Upper lobe of left lung (tissue), 6 donors: Measurements from ENCODE around the gene ANKRD11. TPM values are rescaled to one million over a fixed set of nuclear protein-coding genes. Genes with fewer than 3 reads are reported as not detected.

Source experiments
- ATAC-seq, 2 donors: fragments of 200-7000 bp; cut with Tn5 transposase; one replicate each; pipeline ENCODE4 v1.9.1; 2022; ENCODE audit warnings: mild to moderate bottlenecking in 2 of 2, moderate library complexity in 2 of 2; ENCODE audit not compliant: low FRiP score in 2 of 2
- DNase-seq, 2 donors: peaks; one replicate each; pipeline ENCODE4 v3.0.0-alpha.2; 2019 to 2020
- H3K27ac ChIP-seq, 4 donors: fragments of 200-600 bp; sonication (generic); one replicate each; pipeline ENCODE4 v1.5.1; 2016 to 2019
- H3K27me3 ChIP-seq, 4 donors: fragments of 200-600 bp; sonication (generic); one replicate each; pipeline ENCODE4 v1.5.1; 2017 to 2019
- H3K36me3 ChIP-seq, 4 donors: fragments of 200-600 bp; sonication (generic); one replicate each; pipeline ENCODE4 v1.5.1; 2016 to 2019
- H3K4me1 ChIP-seq, 4 donors: fragments of 200-600 bp; sonication (generic); one replicate each; pipeline ENCODE4 v1.5.1; 2018 to 2019
- H3K4me3 ChIP-seq, 4 donors: fragments of 200-600 bp; sonication (generic); one replicate each; pipeline ENCODE4 v1.5.1; 2017 to 2019; ENCODE audit warnings: mild to moderate bottlenecking in 2 of 4, moderate library complexity in 1 of 4
- H3K9me3 ChIP-seq, 4 donors: fragments of 200-600 bp; sonication (generic); one replicate each; pipeline ENCODE4 v1.5.1; 2018 to 2019
- CTCF ChIP-seq, 6 experiments: fragments of 450-650 bp in 4 of 6; fragments of 200-600 bp in 2 of 6; sonication (generic) in 2 of 6; IDR thresholded peaks; one replicate each; pipeline ENCODE4 v1.5.1; 2016 to 2019; ENCODE audit warnings: antibody characterized with exemption in 6 of 6
- EP300 ChIP-seq, 4 donors: sonication (generic); formaldehyde crosslinking; IDR thresholded peaks; one replicate each; pipeline ENCODE4 v1.5.1; 2017; ENCODE audit warnings: antibody characterized with exemption in 4 of 4, control low read depth in 2 of 4
- POLR2A ChIP-seq, 4 donors: fragments of 450-650 bp; IDR thresholded peaks; one replicate each; pipeline ENCODE4 v1.5.1; 2016 to 2017; ENCODE audit warnings: antibody characterized with exemption in 4 of 4, mild to moderate bottlenecking in 2 of 4
- POLR2AphosphoS5 ChIP-seq, 2 donors: sonication (generic); formaldehyde crosslinking; IDR thresholded peaks; one replicate each; pipeline ENCODE4 v1.5.1; 2017; ENCODE audit warnings: antibody characterized with exemption in 2 of 2
- WGBS, 2 donors: methylation state at CpG; one replicate each; pipeline ENCODE4 v1.1.5; 2017 to 2018; 5-methylcytosine and 5-hydroxymethylcytosine counted together
- total RNA-seq, 6 donors: library from RNA; depleted of rRNA in 4 of 6; stranded (reverse); fragments of >200 nt in 4 of 6; gene quantifications; one replicate each; pipeline versions ENCODE4 v1.1.0 to v1.2.1, GENCODE V29; 2016 to 2021
- donor health status: DM: no; HTN: no; CAD: no; lungs with moderate emphysema.
- donor health status: DM: no; HTN: yes; CAD: no; lungs with severe emphysema.

The ANKRD11 gene
- total RNA-seq, 6 donors from 2014 or later: 92.4 to 313 (median 134) TPM

GRCh38 chr16:89355007-89355406 is 135.4 kb downstream of the ANKRD11 start:
- Histone ChIP-seq H3K27ac (peak overlapping the region in 2 of 4 donors; percentile 32 to 46), H3K4me1 (peaks cover 66 to 82% (median 67%) of the 10 kb centered on the region in 4 donors), H3K27me3 (no peaks in the 10 kb centered on the region), H3K9me3 (no peaks in the 10 kb centered on the region), H3K4me3 (no peak overlapping the region), H3K36me3 (no peaks in the 10 kb centered on the region)
- 77 to 84% methylated on average over 16 of the region's 16 CpGs for WGBS, 2 donors
- ATAC-seq (no peak), DNase-seq (peak in 1 of 2 donors; percentile 62)
- TF ChIP-seq CTCF (IDR thresholded peaks at IDR 0.05) (no peak), POLR2A (IDR thresholded peaks at IDR 0.05) (no peak), POLR2AphosphoS5 (IDR thresholded peaks at IDR 0.05) (no peak)

GRCh38 chr16:89354325-89354724 is 136.0 kb downstream of the ANKRD11 start:
- Histone ChIP-seq H3K36me3 (no peaks in the 10 kb centered on the region), H3K27ac (peak overlapping the region in 3 of 4 donors; percentile 32 to 53 (median 46)), H3K4me3 (no peak overlapping the region), H3K27me3 (no peaks in the 10 kb centered on the region), H3K4me1 (peaks cover 60 to 75% (median 63%) of the 10 kb centered on the region in 4 donors), H3K9me3 (no peaks in the 10 kb centered on the region)
- DNase-seq (no peak), ATAC-seq (peak in 1 of 2 donors; percentile 47)
- TF ChIP-seq CTCF (IDR thresholded peaks at IDR 0.05): no peak
- WGBS, 2 donors: 66 to 83% methylated on average over 6 of the region's 6 CpGs

GRCh38 chr16:89352091-89352681 is 138.2 kb downstream of the ANKRD11 start:
- no peak overlapping the region for H3K4me3 ChIP-seq
- TF ChIP-seq POLR2AphosphoS5 (IDR thresholded peaks at IDR 0.05) (no peak), EP300 (IDR thresholded peaks at IDR 0.05) (no peak), POLR2A (IDR thresholded peaks at IDR 0.05) (no peak), CTCF (IDR thresholded peaks at IDR 0.05) (no peak)
- no peaks in the 10 kb centered on the region for H3K27me3 ChIP-seq
- no peaks in the 10 kb centered on the region for H3K36me3 ChIP-seq
- no peaks in the 10 kb centered on the region for H3K9me3 ChIP-seq
- no peak for DNase-seq
- peak overlapping the region in 3 of 4 donors; percentile 7 to 53 (median 30) for H3K27ac ChIP-seq
- peak; percentile 12 to 30 for ATAC-seq
- WGBS, 2 donors: 83 to 93% methylated on average over 3 to 13 of the region's 13 CpGs
- peaks cover 39 to 54% (median 44%) of the 10 kb centered on the region in 4 donors for H3K4me1 ChIP-seq

GRCh38 chr16:89351645-89352044 is 138.7 kb downstream of the ANKRD11 start:
- DNase-seq (no peak), ATAC-seq (no peak)
- H3K4me3 ChIP-seq: no peak overlapping the region
- H3K36me3 ChIP-seq: no peaks in the 10 kb centered on the region
- TF ChIP-seq POLR2AphosphoS5 (IDR thresholded peaks at IDR 0.05): no peak
- no peak for TF ChIP-seq CTCF (IDR thresholded peaks at IDR 0.05)
- TF ChIP-seq EP300 (IDR thresholded peaks at IDR 0.05): no peak
- TF ChIP-seq POLR2A (IDR thresholded peaks at IDR 0.05): no peak
- peaks cover 38 to 49% (median 39%) of the 10 kb centered on the region in 4 donors for H3K4me1 ChIP-seq
- no peaks in the 10 kb centered on the region for H3K9me3 ChIP-seq
- H3K27ac ChIP-seq: no peak overlapping the region
- WGBS, 2 donors: 90 to 94% methylated on average over 12 of the region's 12 CpGs
- no peaks in the 10 kb centered on the region for H3K27me3 ChIP-seq
